NCI-H82 (cell line): ENCODE results near the gene TPK1.
"Not testable (repeated sequence)": the region's sequence is repeated elsewhere in the genome, so short reads cannot be mapped to it uniquely, and the experiment has no call there.

Source experiments
- DNase-seq: peaks from one replicate; lab custom pipeline; 2025; lab: John Stamatoyannopoulos, UW

The TPK1 gene

GRCh38 chr7:144629598-144629997 is 206.3 kb downstream of the TPK1 start:
- DNase-seq, result no peak

- no peak for DNase-seq
These were observed 206.8 kb downstream of the TPK1 start for GRCh38 chr7:144629011-144629410.

GRCh38 chr7:144628176-144628575 is 207.7 kb downstream of the TPK1 start:
- DNase-seq, result no peak

- no peak for DNase-seq
These were observed 213.1 kb downstream of the TPK1 start for GRCh38 chr7:144622745-144623144.

- peak; percentile 71 for DNase-seq
These were observed 229.6 kb downstream of the TPK1 start for GRCh38 chr7:144606261-144606660.

GRCh38 chr7:144596953-144597352 is 238.9 kb downstream of the TPK1 start:
- DNase-seq, result no peak

GRCh38 chr7:144594580-144594979 is 241.3 kb downstream of the TPK1 start:
- DNase-seq, result no peak

GRCh38 chr7:144588559-144589051 is 247.2 kb downstream of the TPK1 start:
- DNase-seq, result no peak

- no peak for DNase-seq
These were observed 248.2 kb downstream of the TPK1 start for GRCh38 chr7:144587701-144588100.

GRCh38 chr7:144584726-144585125 is 251.1 kb downstream of the TPK1 start:
- no peak for DNase-seq

GRCh38 chr7:144579687-144580086 is 256.2 kb downstream of the TPK1 start:
- no peak for DNase-seq

- DNase-seq, result no peak
These were observed 260.4 kb downstream of the TPK1 start for GRCh38 chr7:144575456-144575855.

- not testable (repeated sequence) for DNase-seq
These were observed 261.1 kb downstream of the TPK1 start for GRCh38 chr7:144574753-144575152.

- no peak for DNase-seq
These were observed 267.6 kb downstream of the TPK1 start for GRCh38 chr7:144568233-144568632.

- no peak for DNase-seq
These were observed 270.3 kb downstream of the TPK1 start for GRCh38 chr7:144565586-144565985.

GRCh38 chr7:144549861-144550260 is 286.0 kb downstream of the TPK1 start:
- DNase-seq, result no peak

- DNase-seq, result no peak
These were observed 287.3 kb downstream of the TPK1 start for GRCh38 chr7:144548556-144548955.

GRCh38 chr7:144547888-144548287 is 288.0 kb downstream of the TPK1 start:
- DNase-seq, result no peak

- DNase-seq, result no peak
These were observed 289.1 kb downstream of the TPK1 start for GRCh38 chr7:144546782-144547181.

GRCh38 chr7:144545330-144545729 is 290.5 kb downstream of the TPK1 start:
- DNase-seq, result no peak

GRCh38 chr7:144534655-144535395 is 301.0 kb downstream of the TPK1 start:
- DNase-seq, result no peak

GRCh38 chr7:144534196-144534595 is 301.7 kb downstream of the TPK1 start:
- DNase-seq, result no peak

- DNase-seq, result no peak
These were observed 304.7 kb downstream of the TPK1 start for GRCh38 chr7:144531181-144531580.
